Activated CD8-positive, alpha-beta memory T cell treated with anti-CD3 and anti-CD28 coated beads, Interleukin-2, amount 10 ng/mL, durations not matched to agents 7 days and 5 days (primary cell): ENCODE measurements around the gene RXFP4. TPM values are rescaled to one million over a fixed set of nuclear protein-coding genes. Genes with fewer than 3 reads are reported as not detected.
"Not testable (repeated sequence)": the region's sequence is repeated elsewhere in the genome, so short reads cannot be mapped to it uniquely, and the experiment has no call there.

Experiments
- ATAC-seq: fragments of 150-1000 bp; cut with Tn5 transposase; one replicate; pipeline ENCODE4 v1.10.0; 2021; ENCODE audit warnings: moderate library complexity
- CTCF ChIA-PET: fragments of 350-600 bp; sonication (Branson Sonifier 250); formaldehyde crosslinking; loops from one replicate; lab custom pipeline; 2021; ENCODE audit warnings: antibody characterized with exemption; lab: Charles Lee
- DNase-seq: peaks from one replicate; pipeline ENCODE4 v3.0.0-alpha.2; 2020
- H3K27ac Mint-ChIP-seq: one replicate; pipeline ENCODE4 v1.8.0; 2021; ENCODE audit warnings: mild to moderate bottlenecking, mixed read lengths
- H3K27me3 Mint-ChIP-seq: one replicate; pipeline ENCODE4 v1.8.0; 2021; ENCODE audit warnings: mixed read lengths
- H3K36me3 Mint-ChIP-seq: one replicate; pipeline ENCODE4 v1.8.0; 2021; ENCODE audit warnings: mild to moderate bottlenecking, mixed read lengths
- H3K4me1 Mint-ChIP-seq: one replicate; pipeline ENCODE4 v1.8.0; 2021; ENCODE audit warnings: mixed read lengths
- H3K4me3 Mint-ChIP-seq: one replicate; pipeline ENCODE4 v1.8.0; 2021; ENCODE audit warnings: mild to moderate bottlenecking, moderate library complexity, mixed read lengths
- H3K9me3 Mint-ChIP-seq: one replicate; pipeline ENCODE4 v1.8.0; 2022; ENCODE audit warnings: low read depth, mixed read lengths
- total RNA-seq, 2 experiments: library from RNA; stranded (reverse); gene quantifications; one replicate each; pipeline ENCODE4 v1.2.3, GENCODE V29; 2021

Gene RXFP4
- total RNA-seq, 2 experiments from 2014 or later: not detected

GRCh38 chr1:155977690-155978324, 36.4 kb downstream of the RXFP4 start:
- H3K4me1 Mint-ChIP-seq: peaks cover 66% of the 10 kb centered on the region
- ATAC-seq (peak; percentile 24), DNase-seq (peak; percentile 61)
- H3K27me3 Mint-ChIP-seq: no peaks in the 10 kb centered on the region
- peaks cover 24% of the 10 kb centered on the region for H3K36me3 Mint-ChIP-seq
- peak overlapping the region; percentile 92 for H3K27ac Mint-ChIP-seq
- H3K9me3 Mint-ChIP-seq: no peaks in the 10 kb centered on the region
- CTCF ChIA-PET: interaction anchor here (0.5 to 12.2 kb wide), 20 partner anchors 9 to 273 kb away, joined by 3 to 119 read pairs (median 4); partner anchors contain the start of gene KHDC4
- H3K4me3 Mint-ChIP-seq: peak overlapping the region; percentile 98

GRCh38 chr1:155978325-155978972, 37.0 kb downstream of the RXFP4 start, which contains the start of gene ARHGEF2:
Gene ARHGEF2 (minus strand): TSS chr1:155978547. CDS start chr1:155978427, 120 bp downstream.
- peak; percentile 80 for ATAC-seq
- Mint-ChIP-seq H3K4me3 (peak within 1 kb of the TSS; percentile 98), H3K9me3 (no peaks in the 10 kb centered on the region), H3K4me1 (peaks cover 62% of the 10 kb centered on the region), H3K27me3 (no peaks in the 10 kb centered on the region), H3K27ac (peak within 1 kb of the TSS; percentile 92), H3K36me3 (peaks cover 22% of the 10 kb centered on the region)
- CTCF ChIA-PET: interaction anchor here (0.8 to 12.2 kb wide), 12 partner anchors 10 to 149 kb away, joined by 3 to 119 read pairs (median 6); partner anchors contain the start of gene KHDC4
- peak; percentile 91 for DNase-seq

- peak overlapping the region; percentile 98 for H3K4me3 Mint-ChIP-seq
- CTCF ChIA-PET: interaction anchor here (0.8 to 12.2 kb wide), 12 partner anchors 10 to 163 kb away, joined by 3 to 119 read pairs (median 6); partner anchors contain the start of gene KHDC4
- DNase-seq (no peak), ATAC-seq (peak; percentile 3)
- H3K27me3 Mint-ChIP-seq: no peaks in the 10 kb centered on the region
- peaks cover 21% of the 10 kb centered on the region for H3K36me3 Mint-ChIP-seq
- H3K9me3 Mint-ChIP-seq: no peaks in the 10 kb centered on the region
- peaks cover 61% of the 10 kb centered on the region for H3K4me1 Mint-ChIP-seq
- peak overlapping the region; percentile 92 for H3K27ac Mint-ChIP-seq
Observed at GRCh38 chr1:155978973-155979429, 37.6 kb downstream of the RXFP4 start.

GRCh38 chr1:155979597-155980343, 38.3 kb downstream of the RXFP4 start:
- ATAC-seq: no peak
- H3K36me3 Mint-ChIP-seq: peaks cover 15% of the 10 kb centered on the region
- DNase-seq: no peak
- H3K27ac Mint-ChIP-seq: peak overlapping the region; percentile 92
- CTCF ChIA-PET: interaction anchor here (0.8 to 12.2 kb wide), 11 partner anchors 9 to 162 kb away, joined by 3 to 119 read pairs (median 9); partner anchors contain the start of gene KHDC4
- peaks cover 55% of the 10 kb centered on the region for H3K4me1 Mint-ChIP-seq
- H3K9me3 Mint-ChIP-seq: no peaks in the 10 kb centered on the region
- peak overlapping the region; percentile 98 for H3K4me3 Mint-ChIP-seq
- no peaks in the 10 kb centered on the region for H3K27me3 Mint-ChIP-seq

GRCh38 chr1:155981266-155982088, 40.0 kb downstream of the RXFP4 start:
- H3K36me3 Mint-ChIP-seq: peaks cover 5% of the 10 kb centered on the region
- H3K4me3 Mint-ChIP-seq: peak overlapping the region; percentile 98
- DNase-seq: no peak
- no peak for ATAC-seq
- peaks cover 39% of the 10 kb centered on the region for H3K4me1 Mint-ChIP-seq
- H3K27ac Mint-ChIP-seq: peak overlapping the region; percentile 63
- no peaks in the 10 kb centered on the region for H3K9me3 Mint-ChIP-seq
- no peaks in the 10 kb centered on the region for H3K27me3 Mint-ChIP-seq
- CTCF ChIA-PET: interaction anchor here (0.9 to 12.2 kb wide), 9 partner anchors 8 to 85 kb away, joined by 3 to 119 read pairs (median 9); partner anchors contain the start of gene KHDC4

GRCh38 chr1:155982106-155982505, 40.7 kb downstream of the RXFP4 start:
- peak overlapping the region; percentile 48 for H3K27ac Mint-ChIP-seq
- DNase-seq (no peak), ATAC-seq (no peak)
- H3K36me3 Mint-ChIP-seq: peaks cover 5% of the 10 kb centered on the region
- no peaks in the 10 kb centered on the region for H3K9me3 Mint-ChIP-seq
- H3K4me3 Mint-ChIP-seq: no peak overlapping the region
- H3K27me3 Mint-ChIP-seq: no peaks in the 10 kb centered on the region
- CTCF ChIA-PET: interaction anchor here (1.2 to 12.2 kb wide), 3 partner anchors 34 to 48 kb away, joined by 3 to 119 read pairs (median 16); partner anchors contain the start of gene KHDC4
- peaks cover 37% of the 10 kb centered on the region for H3K4me1 Mint-ChIP-seq

- DNase-seq: no peak
- peaks cover 2% of the 10 kb centered on the region for H3K36me3 Mint-ChIP-seq
- no peak overlapping the region for H3K4me3 Mint-ChIP-seq
- no peak overlapping the region for H3K27ac Mint-ChIP-seq
- peaks cover 37% of the 10 kb centered on the region for H3K4me1 Mint-ChIP-seq
- no peak for ATAC-seq
- H3K27me3 Mint-ChIP-seq: no peaks in the 10 kb centered on the region
- CTCF ChIA-PET: interaction anchor here (0.6 to 12.2 kb wide), 9 partner anchors 8 to 83 kb away, joined by 3 to 119 read pairs (median 4); partner anchors contain the start of gene KHDC4
- H3K9me3 Mint-ChIP-seq: no peaks in the 10 kb centered on the region
Observed at GRCh38 chr1:155983191-155984024, 42.0 kb downstream of the RXFP4 start.

GRCh38 chr1:155984341-155984740, 42.9 kb downstream of the RXFP4 start:
- ATAC-seq: no peak
- CTCF ChIA-PET: interaction anchor here (0.7 to 12.2 kb wide), 9 partner anchors 9 to 86 kb away, joined by 3 to 119 read pairs (median 4); partner anchors contain the start of gene KHDC4

GRCh38 chr1:155984903-155985645, 43.6 kb downstream of the RXFP4 start:
- not testable (repeated sequence) for ATAC-seq, H3K36me3 Mint-ChIP-seq, H3K9me3 Mint-ChIP-seq, H3K4me3 Mint-ChIP-seq, H3K27me3 Mint-ChIP-seq, H3K27ac Mint-ChIP-seq, DNase-seq
- H3K4me1 Mint-ChIP-seq: peaks cover 46% of the 10 kb centered on the region
- CTCF ChIA-PET: interaction anchor here (0.7 to 12.2 kb wide), 9 partner anchors 10 to 86 kb away, joined by 3 to 119 read pairs (median 4); partner anchors contain the start of gene KHDC4

More at GRCh38 chr1:155984341-155984740, 42.9 kb downstream of the RXFP4 start:
- Mint-ChIP-seq H3K36me3 (peaks cover 2% of the 10 kb centered on the region), H3K9me3 (no peaks in the 10 kb centered on the region), H3K4me1 (peaks cover 44% of the 10 kb centered on the region), H3K27ac (no peak overlapping the region), H3K27me3 (no peaks in the 10 kb centered on the region), H3K4me3 (no peak overlapping the region)
- DNase-seq: no peak

GRCh38 chr1:155989242-155990004, 48.0 kb downstream of the RXFP4 start:
- DNase-seq (peak; percentile 87), ATAC-seq (peak; percentile 94)
- no peaks in the 10 kb centered on the region for H3K36me3 Mint-ChIP-seq
- no peak overlapping the region for H3K4me3 Mint-ChIP-seq
- peak overlapping the region; percentile 66 for H3K27ac Mint-ChIP-seq
- CTCF ChIA-PET: interaction anchor here (0.5 to 6.1 kb wide), 37 partner anchors 9 to 739 kb away, joined by 3 to 119 read pairs (median 4); partner anchors contain the start of genes ARHGEF2, CLK2, KHDC4 and RXFP4
- H3K9me3 Mint-ChIP-seq: no peaks in the 10 kb centered on the region
- H3K27me3 Mint-ChIP-seq: no peaks in the 10 kb centered on the region
- peaks cover 26% of the 10 kb centered on the region for H3K4me1 Mint-ChIP-seq
